HG03469 (cell line): Measurements from ENCODE around the gene ASCC2.
A peak's percentile ranks its signal among the peaks of the same experiment; 100 is the strongest.

ENCODE experiments used
- ATAC-seq: cut with Tn5 transposase; IDR thresholded peaks from one replicate; pipeline ENCODE4 v1.9.1; 2021; ENCODE audit warnings: mild to moderate bottlenecking, moderate library complexity, moderate number of reproducible peaks; ENCODE audit not compliant: unreplicated experiment

ASCC2 gene

DNA sequence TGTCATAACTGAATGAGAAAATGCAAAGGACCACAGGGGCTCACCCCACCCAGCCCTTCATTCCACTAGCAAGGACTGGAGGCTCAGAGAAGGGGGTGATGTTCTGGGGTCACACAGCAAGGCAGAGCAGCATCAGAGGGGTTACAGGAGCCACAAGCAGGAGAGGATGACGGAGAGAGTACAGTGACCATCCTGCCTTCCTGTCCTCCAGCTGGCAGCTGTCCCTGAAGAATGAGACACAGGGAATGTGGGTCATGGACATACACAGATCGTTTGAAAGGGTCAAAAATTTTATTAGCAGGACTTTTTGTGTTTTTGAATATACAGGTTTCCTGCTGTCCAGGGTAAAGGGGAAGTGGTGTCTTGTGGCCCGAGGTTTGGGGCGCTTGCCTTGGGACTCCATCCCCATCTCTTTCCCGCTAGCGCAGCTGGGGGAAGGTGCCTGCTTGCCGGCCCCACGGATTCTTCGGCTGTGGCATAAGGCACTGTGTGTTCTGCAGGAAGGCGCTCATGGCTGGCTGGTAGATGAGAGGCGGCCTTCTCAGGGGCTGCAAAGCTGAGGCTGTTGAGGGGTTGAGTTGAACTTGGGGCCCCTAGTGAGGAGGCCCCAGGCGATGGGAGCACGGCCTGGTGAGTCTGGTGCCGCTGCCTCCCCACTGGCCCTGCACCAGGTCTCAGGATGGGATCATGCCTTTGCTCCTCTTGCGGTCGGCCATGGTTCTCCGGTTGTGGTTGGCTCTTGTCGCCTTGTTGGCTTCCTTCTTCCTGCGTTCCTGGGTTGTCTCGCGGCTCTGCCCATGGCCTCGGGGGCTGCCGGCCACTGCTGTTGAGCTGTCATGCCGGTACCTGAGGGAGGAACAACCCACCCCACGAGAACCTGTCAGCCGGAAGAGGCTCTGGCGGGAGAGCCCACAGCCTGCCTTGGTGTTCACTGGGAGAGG is 49.5 kb downstream of the ASCC2 start:
- ATAC-seq = no peak

DNA sequence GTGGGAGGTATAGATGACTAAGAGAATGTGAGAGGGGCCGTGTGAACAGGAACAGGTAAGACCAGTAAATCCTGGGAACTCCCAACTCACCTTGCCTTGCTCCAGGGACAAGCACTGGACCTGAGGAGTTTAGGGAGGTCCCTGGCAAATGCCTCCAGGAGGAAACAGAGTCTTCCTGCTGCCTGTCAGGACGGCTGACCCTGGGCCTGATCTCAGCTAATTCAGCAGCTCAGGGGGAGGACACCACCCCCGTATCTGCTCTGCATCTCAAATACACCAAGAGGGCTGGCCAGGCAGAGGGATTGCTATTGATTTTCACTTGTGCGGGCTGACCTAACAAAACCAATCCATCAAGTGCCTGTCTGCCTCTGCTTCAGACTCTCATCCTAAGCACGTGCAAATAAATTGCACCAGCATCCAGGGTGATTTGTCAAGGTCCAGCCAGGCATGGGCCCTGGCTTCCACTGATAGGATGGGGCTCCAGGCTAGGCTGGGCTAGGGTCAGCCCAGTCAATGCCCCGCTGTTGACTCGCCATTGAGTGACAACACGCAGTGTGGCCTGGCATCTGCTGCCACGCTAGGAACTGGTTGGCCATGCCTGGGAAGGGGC is 50.6 kb downstream of the ASCC2 start:
- ATAC-seq = no peak

DNA sequence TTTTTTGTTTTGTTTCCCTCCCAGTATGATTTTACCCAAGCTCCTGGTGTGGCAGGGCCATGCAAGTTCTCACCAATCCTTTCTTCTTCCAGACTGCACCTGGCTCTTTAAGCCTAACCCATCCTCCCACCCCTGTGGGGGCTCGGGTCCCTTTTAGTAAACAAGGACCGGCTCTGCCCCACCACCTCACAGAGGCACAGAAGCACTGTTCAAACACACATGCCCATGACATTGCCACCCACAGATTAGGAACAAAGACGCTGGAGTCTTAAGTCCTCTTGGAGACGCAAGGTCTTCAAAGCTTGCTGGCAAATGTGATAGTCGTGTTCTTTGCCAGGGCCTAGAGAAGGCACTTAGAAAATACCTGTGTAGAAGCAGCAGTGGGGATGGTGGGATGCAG is 52.0 kb downstream of the ASCC2 start:
- no peak for ATAC-seq

DNA sequence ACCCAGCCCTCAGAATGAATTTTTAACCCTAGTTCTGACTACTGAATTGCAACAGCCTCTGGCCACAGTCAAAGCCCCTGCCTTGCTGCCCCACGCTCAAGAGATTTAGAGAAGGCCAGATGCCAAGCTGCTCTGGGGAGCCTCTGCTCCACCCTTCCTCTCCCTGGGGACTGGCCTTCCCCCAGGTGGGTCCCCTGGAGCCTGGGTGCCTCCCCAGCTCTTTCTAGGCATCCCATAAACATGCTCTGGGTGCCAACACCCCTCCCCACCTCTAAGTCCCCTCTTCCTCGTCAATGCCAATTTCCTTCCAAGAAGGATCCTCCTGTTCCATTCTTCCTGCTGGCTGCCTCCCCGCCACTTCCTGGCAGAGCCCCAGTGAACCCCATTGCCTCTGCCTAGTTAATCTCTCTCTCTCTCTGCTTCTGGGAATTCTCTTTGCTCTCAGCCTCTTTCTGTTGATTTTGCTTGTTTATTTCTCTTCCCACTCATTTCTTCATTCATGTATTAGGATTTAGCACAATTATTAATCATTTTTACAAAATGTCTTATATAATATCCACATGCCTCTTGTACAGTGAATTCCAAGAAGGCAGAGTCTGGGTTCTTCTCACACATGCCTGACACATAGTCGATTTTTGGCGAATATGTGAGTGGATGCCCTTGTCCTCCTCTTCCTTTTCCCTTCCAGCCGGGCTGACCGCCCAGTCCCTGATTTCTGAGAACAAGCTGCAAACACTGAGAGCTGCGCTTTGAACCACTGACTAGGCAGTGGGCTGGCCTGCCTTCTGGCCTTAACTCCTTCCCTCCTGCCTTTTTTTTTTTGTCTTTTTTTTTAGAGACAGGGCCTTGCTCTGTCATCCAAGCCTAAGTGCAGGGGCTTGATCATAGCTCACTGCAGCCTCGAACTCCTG is 53.4 kb downstream of the ASCC2 start:
- ATAC-seq = no peak

DNA sequence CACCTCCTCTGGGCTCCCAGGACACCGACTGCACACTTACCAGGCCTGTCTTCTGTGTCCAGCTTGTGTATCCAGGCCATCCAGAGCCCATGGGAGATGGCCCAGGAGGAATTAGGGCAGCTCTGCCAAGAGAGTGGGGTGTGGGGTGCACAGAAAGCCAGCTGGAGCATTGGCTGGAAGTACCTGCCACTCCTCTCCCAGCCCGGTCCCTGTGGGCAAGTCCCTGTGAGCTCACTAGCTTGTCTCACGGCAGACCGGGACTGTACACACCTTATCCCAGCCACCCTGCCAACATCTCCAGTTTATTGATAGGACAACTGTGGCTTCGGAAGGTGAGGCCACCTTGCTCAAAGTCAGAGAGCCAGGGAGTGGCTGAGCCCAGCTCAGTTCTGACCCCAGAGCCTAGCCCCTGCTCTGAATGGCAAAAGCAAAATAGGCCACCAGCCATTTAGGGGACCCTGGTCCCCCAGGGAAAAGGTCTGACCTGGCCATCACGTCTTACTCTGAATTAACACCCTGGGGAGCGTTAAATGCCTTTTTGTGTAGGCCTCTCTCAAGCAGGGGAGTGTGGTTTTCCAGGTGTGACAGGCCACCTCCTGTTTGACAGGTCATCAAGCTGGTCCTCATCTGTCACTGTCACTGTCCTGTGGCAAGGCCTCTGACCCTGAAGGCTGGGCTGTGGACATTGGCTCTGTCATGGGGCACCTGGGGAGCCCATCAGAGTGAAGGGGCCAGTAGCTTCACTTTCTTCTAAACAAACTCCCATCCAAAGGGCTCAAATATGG is 55.8 kb downstream of the ASCC2 start:
- ATAC-seq = no peak

GRCh38 chr22:29780748-29781676 is 57.1 kb downstream of the ASCC2 start:
- no peak for ATAC-seq

GRCh38 chr22:29780220-29780619 is 57.9 kb downstream of the ASCC2 start:
- ATAC-seq = no peak

- ATAC-seq = no peak
Observed at GRCh38 chr22:29773233-29773632, 64.8 kb downstream of the ASCC2 start.

- no peak for ATAC-seq
Observed at GRCh38 chr22:29772170-29772641, 65.9 kb downstream of the ASCC2 start.

DNA sequence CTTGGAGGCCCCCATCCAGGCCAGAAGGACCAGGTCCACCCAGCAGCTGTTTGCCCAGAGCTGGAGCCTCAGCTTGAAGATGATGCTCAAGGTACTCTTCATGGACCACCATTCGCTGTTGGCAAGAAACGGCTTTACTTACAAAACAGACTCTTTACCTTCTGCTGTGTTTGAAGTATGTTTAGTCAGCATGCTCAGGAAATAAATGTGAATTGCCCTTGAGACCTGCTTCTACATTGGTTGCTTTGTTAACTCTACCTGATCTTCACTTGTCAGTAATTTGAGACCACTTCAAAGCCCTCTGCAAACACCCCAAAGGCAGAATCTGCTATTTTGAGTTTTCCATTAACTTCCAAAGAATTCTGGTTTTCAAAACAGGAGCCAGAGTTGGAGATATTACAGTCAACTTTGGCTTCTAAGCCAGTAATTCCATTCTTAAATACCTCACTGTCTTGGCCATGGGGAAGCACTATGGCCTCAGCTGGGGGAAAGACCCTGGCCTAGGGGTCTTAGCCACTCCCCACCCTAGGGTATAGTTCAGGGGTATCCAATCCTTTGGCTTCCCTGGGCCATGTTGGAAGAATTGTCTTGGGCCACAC is 68.3 kb downstream of the ASCC2 start:
- no peak for ATAC-seq

GRCh38 chr22:29768052-29768693 is 69.9 kb downstream of the ASCC2 start:
- ATAC-seq = no peak

DNA sequence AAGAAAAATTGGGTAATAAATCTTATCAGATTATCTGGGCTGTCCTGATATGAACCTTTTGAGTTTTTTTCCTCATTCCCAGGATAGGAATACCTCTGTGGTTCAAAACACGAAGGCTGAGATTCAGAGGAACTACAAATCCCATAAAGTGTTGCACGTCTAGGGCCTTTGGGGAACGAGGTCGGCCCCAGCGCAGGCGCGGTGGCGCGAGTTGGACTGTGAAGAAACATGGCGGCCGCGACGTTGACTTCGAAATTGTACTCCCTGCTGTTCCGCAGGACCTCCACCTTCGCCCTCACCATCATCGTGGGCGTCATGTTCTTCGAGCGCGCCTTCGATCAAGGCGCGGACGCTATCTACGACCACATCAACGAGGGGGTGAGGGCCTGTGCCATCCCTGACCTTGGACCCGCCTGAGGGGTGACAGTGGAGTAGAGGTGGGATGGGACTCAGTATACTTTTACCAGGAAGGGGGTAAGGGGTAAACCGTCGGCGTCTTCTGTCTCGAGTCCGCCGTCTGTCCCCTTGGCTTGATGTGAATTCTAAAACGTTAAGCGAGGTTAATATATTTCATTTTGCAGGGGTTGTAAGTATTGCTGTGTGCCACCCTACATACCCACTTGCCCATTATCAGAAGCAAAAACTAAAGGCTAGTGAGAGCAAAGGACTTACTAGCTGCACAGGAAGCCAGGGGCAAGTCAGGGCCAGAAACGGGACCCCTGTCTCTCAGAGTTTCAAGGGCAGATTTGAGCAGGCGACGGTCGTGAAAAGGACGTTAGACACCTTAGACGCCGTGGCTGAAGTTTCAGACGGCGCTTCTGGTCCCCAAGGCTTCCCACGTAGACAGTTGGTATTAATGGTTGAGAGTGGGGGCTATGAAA is 70.7 kb downstream of the ASCC2 start, which contains the start of gene UQCR10:
TSS of gene UQCR10 (plus strand) at position 199 of the 881 bp plus-strand sequence. CDS start at position 229, 30 bp downstream.
- peak; percentile 34 for ATAC-seq

DNA sequence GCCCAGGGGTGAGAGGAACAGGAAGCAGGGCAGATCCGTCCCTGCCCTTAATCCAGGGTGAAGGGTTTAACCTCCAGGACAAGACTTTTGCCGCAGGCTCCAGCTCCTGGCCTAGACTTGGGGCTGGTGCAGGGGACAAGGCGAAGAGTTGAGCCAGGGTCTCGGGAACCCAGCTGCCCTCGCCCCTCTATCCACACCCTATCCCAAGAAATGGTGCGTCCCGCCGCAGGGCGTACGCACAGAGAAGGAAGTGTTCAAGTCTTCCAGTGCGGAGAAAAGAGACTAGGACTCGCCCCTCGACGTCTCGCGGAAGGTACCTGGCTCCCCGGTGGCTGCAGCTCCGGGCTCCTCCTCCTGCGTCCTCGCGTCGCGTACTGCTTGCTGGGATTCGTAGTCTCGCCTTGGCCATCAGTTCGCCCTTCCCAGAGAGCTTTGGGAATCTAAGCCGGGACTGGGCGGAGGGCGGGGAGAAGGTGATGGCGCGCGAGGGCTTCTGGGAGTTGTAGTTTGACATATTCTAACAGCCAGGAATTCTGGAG is 71.4 kb downstream of the ASCC2 start, which contains the start of gene ZMAT5:
TSS of gene ZMAT5 (minus strand) at position 376 of the 539 bp plus-strand sequence. CDS start 18,463 bp downstream, outside the sequence.
- peak; percentile 57 for ATAC-seq

- ATAC-seq = peak; percentile 16
Observed at GRCh38 chr22:29765905-29766631, 72.0 kb downstream of the ASCC2 start.

DNA sequence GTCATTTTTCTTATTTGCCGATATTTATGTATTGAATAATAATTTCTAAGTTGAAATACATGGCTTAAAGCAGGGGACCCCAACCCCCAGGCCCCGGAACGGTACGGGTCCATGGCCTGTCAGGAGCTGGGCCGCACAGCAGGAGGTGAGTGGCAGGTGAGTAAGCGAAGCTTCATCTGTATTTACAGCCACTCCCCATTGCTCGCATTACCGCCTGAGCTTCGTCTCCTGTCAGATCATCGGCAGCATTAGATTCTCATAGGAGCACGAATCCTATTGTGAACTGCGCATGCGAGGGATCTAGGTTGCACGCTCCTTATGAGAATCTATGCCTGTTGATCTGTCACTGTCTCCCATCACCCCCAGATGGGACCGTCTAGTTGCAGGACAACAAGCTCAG is 75.8 kb downstream of the ASCC2 start:
- no peak for ATAC-seq

- ATAC-seq = no peak
Observed at GRCh38 chr22:29758959-29759358, 79.1 kb downstream of the ASCC2 start.
